Measurements from ENCODE around the gene ITPR1.
A peak's percentile ranks its signal among the peaks of the same experiment; 100 is the strongest.

Gene ITPR1

GRCh38 chr3:4522947-4523346, 29.8 kb downstream of the ITPR1 start:
- intact Hi-C loops (cut with micrococcal nuclease), result no loop called here
- H3K36me3 Mint-ChIP-seq (ENCODE audit: low read depth), result peaks cover 13% of the 10 kb centered on the region
- H3K9me3 Mint-ChIP-seq, result peaks cover 8% of the 10 kb centered on the region
- peaks cover 64% of the 10 kb centered on the region for H3K4me1 Mint-ChIP-seq (ENCODE audit: low read depth)
- no peak overlapping the region for H3K4me3 Mint-ChIP-seq
- H3K27me3 Mint-ChIP-seq, result peaks cover 1% of the 10 kb centered on the region
- H3K27ac Mint-ChIP-seq, result no peak overlapping the region

- peaks cover 13% of the 10 kb centered on the region for H3K36me3 Mint-ChIP-seq (ENCODE audit: low read depth)
- no peak overlapping the region for H3K4me3 Mint-ChIP-seq
- H3K27me3 Mint-ChIP-seq, result peaks cover 1% of the 10 kb centered on the region
- no peak overlapping the region for H3K27ac Mint-ChIP-seq
- H3K9me3 Mint-ChIP-seq, result peaks cover 8% of the 10 kb centered on the region
- H3K4me1 Mint-ChIP-seq (ENCODE audit: low read depth), result peaks cover 64% of the 10 kb centered on the region
- intact Hi-C loops (cut with micrococcal nuclease), result no loop called here
Measured at GRCh38 chr3:4523710-4524698, 30.9 kb downstream of the ITPR1 start.

GRCh38 chr3:4525560-4526223, 32.5 kb downstream of the ITPR1 start:
- peaks cover 61% of the 10 kb centered on the region for H3K4me1 Mint-ChIP-seq (ENCODE audit: low read depth)
- peaks cover 1% of the 10 kb centered on the region for H3K27me3 Mint-ChIP-seq
- H3K36me3 Mint-ChIP-seq (ENCODE audit: low read depth), result peaks cover 13% of the 10 kb centered on the region
- intact Hi-C loops (cut with micrococcal nuclease), result no loop called here
- H3K9me3 Mint-ChIP-seq, result peaks cover 8% of the 10 kb centered on the region
- no peak overlapping the region for H3K27ac Mint-ChIP-seq
- H3K4me3 Mint-ChIP-seq, result no peak overlapping the region

GRCh38 chr3:4528320-4528719, 35.2 kb downstream of the ITPR1 start:
- peaks cover 3% of the 10 kb centered on the region for H3K27me3 Mint-ChIP-seq
- H3K9me3 Mint-ChIP-seq, result peaks cover 8% of the 10 kb centered on the region
- no peak overlapping the region for H3K27ac Mint-ChIP-seq
- peaks cover 69% of the 10 kb centered on the region for H3K4me1 Mint-ChIP-seq (ENCODE audit: low read depth)
- H3K36me3 Mint-ChIP-seq (ENCODE audit: low read depth), result peaks cover 3% of the 10 kb centered on the region
- no peak overlapping the region for H3K4me3 Mint-ChIP-seq
- intact Hi-C loops (cut with micrococcal nuclease), result no loop called here

- no peak overlapping the region for H3K27ac Mint-ChIP-seq
Measured at GRCh38 chr3:4528819-4529600, 35.9 kb downstream of the ITPR1 start.

GRCh38 chr3:4529876-4530588, 36.9 kb downstream of the ITPR1 start:
- intact Hi-C loops (cut with micrococcal nuclease), result no loop called here
- peaks cover 5% of the 10 kb centered on the region for H3K9me3 Mint-ChIP-seq

More at GRCh38 chr3:4528819-4529600, 35.9 kb downstream of the ITPR1 start:
- H3K4me1 Mint-ChIP-seq (ENCODE audit: low read depth), result peaks cover 69% of the 10 kb centered on the region
- intact Hi-C loops (cut with micrococcal nuclease), result no loop called here
- peaks cover 1% of the 10 kb centered on the region for H3K27me3 Mint-ChIP-seq
- H3K4me3 Mint-ChIP-seq, result no peak overlapping the region
- no peaks in the 10 kb centered on the region for H3K36me3 Mint-ChIP-seq (ENCODE audit: low read depth)
- peaks cover 8% of the 10 kb centered on the region for H3K9me3 Mint-ChIP-seq

GRCh38 chr3:4531478-4532025, 38.4 kb downstream of the ITPR1 start:
- H3K4me3 Mint-ChIP-seq, result no peak overlapping the region
- H3K9me3 Mint-ChIP-seq, result no peaks in the 10 kb centered on the region
- H3K36me3 Mint-ChIP-seq (ENCODE audit: low read depth), result no peaks in the 10 kb centered on the region
- peaks cover 1% of the 10 kb centered on the region for H3K27me3 Mint-ChIP-seq
- peaks cover 51% of the 10 kb centered on the region for H3K4me1 Mint-ChIP-seq (ENCODE audit: low read depth)
- intact Hi-C loops (cut with micrococcal nuclease), result no loop called here
- H3K27ac Mint-ChIP-seq, result no peak overlapping the region

More at GRCh38 chr3:4529876-4530588, 36.9 kb downstream of the ITPR1 start:
- peaks cover 1% of the 10 kb centered on the region for H3K27me3 Mint-ChIP-seq
- no peak overlapping the region for H3K27ac Mint-ChIP-seq
- H3K36me3 Mint-ChIP-seq (ENCODE audit: low read depth), result no peaks in the 10 kb centered on the region
- H3K4me3 Mint-ChIP-seq, result no peak overlapping the region
- peaks cover 65% of the 10 kb centered on the region for H3K4me1 Mint-ChIP-seq (ENCODE audit: low read depth)

GRCh38 chr3:4532535-4533112, 39.5 kb downstream of the ITPR1 start:
- H3K36me3 Mint-ChIP-seq (ENCODE audit: low read depth), result peaks cover 10% of the 10 kb centered on the region
- H3K27me3 Mint-ChIP-seq, result peaks cover 1% of the 10 kb centered on the region
- peaks cover 8% of the 10 kb centered on the region for H3K9me3 Mint-ChIP-seq
- no peak overlapping the region for H3K27ac Mint-ChIP-seq
- intact Hi-C loops (cut with micrococcal nuclease), result no loop called here
- H3K4me3 Mint-ChIP-seq, result no peak overlapping the region
- H3K4me1 Mint-ChIP-seq (ENCODE audit: low read depth), result peaks cover 51% of the 10 kb centered on the region

GRCh38 chr3:4533489-4534443, 40.6 kb downstream of the ITPR1 start:
- no peak overlapping the region for H3K27ac Mint-ChIP-seq
- H3K9me3 Mint-ChIP-seq, result peaks cover 16% of the 10 kb centered on the region
- H3K27me3 Mint-ChIP-seq, result peaks cover 1% of the 10 kb centered on the region
- peaks cover 16% of the 10 kb centered on the region for H3K36me3 Mint-ChIP-seq (ENCODE audit: low read depth)
- intact Hi-C loops (cut with micrococcal nuclease), result no loop called here
- H3K4me3 Mint-ChIP-seq, result peak overlapping the region; percentile 30
- H3K4me1 Mint-ChIP-seq (ENCODE audit: low read depth), result peaks cover 44% of the 10 kb centered on the region

- Mint-ChIP-seq H3K27me3 (peaks cover 1% of the 10 kb centered on the region), H3K4me3 (no peak overlapping the region)
Measured at GRCh38 chr3:4534906-4535305, 41.8 kb downstream of the ITPR1 start.

GRCh38 chr3:4536260-4536659, 43.1 kb downstream of the ITPR1 start:
- Mint-ChIP-seq H3K4me1 (ENCODE audit: low read depth) (peaks cover 24% of the 10 kb centered on the region), H3K27me3 (peaks cover 1% of the 10 kb centered on the region), H3K9me3 (peaks cover 19% of the 10 kb centered on the region), H3K36me3 (ENCODE audit: low read depth) (peaks cover 17% of the 10 kb centered on the region), H3K4me3 (no peak overlapping the region), H3K27ac (no peak overlapping the region)
- intact Hi-C loops (cut with micrococcal nuclease), result no loop called here

More at GRCh38 chr3:4534906-4535305, 41.8 kb downstream of the ITPR1 start:
- Mint-ChIP-seq H3K36me3 (ENCODE audit: low read depth) (peaks cover 17% of the 10 kb centered on the region), H3K9me3 (peaks cover 19% of the 10 kb centered on the region), H3K27ac (no peak overlapping the region), H3K4me1 (ENCODE audit: low read depth) (peaks cover 35% of the 10 kb centered on the region)
- intact Hi-C loops (cut with micrococcal nuclease), result no loop called here

- intact Hi-C loops (cut with micrococcal nuclease), result no loop called here
- Mint-ChIP-seq H3K4me3 (no peak overlapping the region), H3K27me3 (no peaks in the 10 kb centered on the region), H3K27ac (no peak overlapping the region), H3K36me3 (ENCODE audit: low read depth) (peaks cover 17% of the 10 kb centered on the region), H3K4me1 (ENCODE audit: low read depth) (peaks cover 9% of the 10 kb centered on the region), H3K9me3 (peaks cover 19% of the 10 kb centered on the region)
Measured at GRCh38 chr3:4540267-4540666, 47.1 kb downstream of the ITPR1 start.

Data from dendritic cell treated with granulocyte-macrophage colony-stimulating factor and Interleukin-4, amounts not matched to agents 40 ng/mL and 50 ng/mL, for 4 days (primary cell).